OCI-LY1 (cell line): Measurements from ENCODE around the gene KPTN.

Source experiments
- H2AFZ ChIP-seq: fragments of 200-600 bp; sonication (generic), shearing (Covaris generic); 2 replicates; pipeline ENCODE4 v1.6.0; 2014; ENCODE audit warnings: antibody characterized with exemption, mild to moderate bottlenecking, low read length
- H3F3A ChIP-seq: fragments of 200-600 bp; sonication (generic), shearing (Covaris generic); 2 replicates; pipeline ENCODE4 v1.6.0; 2014; ENCODE audit warnings: mild to moderate bottlenecking, antibody characterized with exemption, low read length, moderate library complexity; ENCODE audit not compliant: insufficient read depth
- H3K27ac ChIP-seq: fragments of 200-600 bp; sonication (generic); 2 replicates; pipeline ENCODE4 v1.5.1; 2014; ENCODE audit warnings: low read length, mixed run types, mild to moderate bottlenecking, low read depth; ENCODE audit not compliant: poor library complexity, severe bottlenecking
- H3K27me3 ChIP-seq: fragments of 200-600 bp; sonication (generic); 2 replicates; pipeline ENCODE4 v1.6.0; 2014; ENCODE audit warnings: antibody characterized with exemption, mild to moderate bottlenecking, low read length, moderate library complexity; ENCODE audit not compliant: insufficient read depth
- H3K36me3 ChIP-seq: fragments of 200-600 bp; sonication (generic); 2 replicates; pipeline ENCODE4 v1.6.1; 2014; ENCODE audit warnings: mild to moderate bottlenecking, antibody characterized with exemption, low read length, moderate library complexity, mixed read lengths; ENCODE audit not compliant: insufficient read depth
- H3K4me1 ChIP-seq: fragments of 200-600 bp; sonication (generic); 2 replicates; pipeline ENCODE4 v1.5.1; 2014; ENCODE audit warnings: mild to moderate bottlenecking, low read length, moderate library complexity; ENCODE audit not compliant: insufficient read depth, severe bottlenecking
- H3K4me2 ChIP-seq: fragments of 200-600 bp; sonication (generic), shearing (Covaris generic); 2 replicates; pipeline ENCODE4 v1.6.1; 2014; ENCODE audit warnings: low read length
- H3K4me3 ChIP-seq: fragments of 200-600 bp; sonication (generic); 2 replicates; pipeline ENCODE4 v1.5.1; 2014; ENCODE audit warnings: low read length, low read depth, mild to moderate bottlenecking, mixed read lengths; ENCODE audit not compliant: poor library complexity, severe bottlenecking
- H3K79me2 ChIP-seq: fragments of 200-600 bp; shearing (Covaris generic); 2 replicates; pipeline ENCODE4 v1.6.1; 2016; ENCODE audit warnings: mixed run types, low read length, mixed read lengths; ENCODE audit not compliant: insufficient read depth
- H3K9ac ChIP-seq: fragments of 200-600 bp; sonication (generic), shearing (Covaris generic); 2 replicates; pipeline ENCODE4 v1.6.1; 2014; ENCODE audit warnings: mild to moderate bottlenecking, low read length, mixed read lengths
- H3K9me2 ChIP-seq: fragments of 200-600 bp; sonication (generic), shearing (Covaris generic); 2 replicates; pipeline ENCODE4 v1.6.1; 2014; ENCODE audit warnings: low read depth, mild to moderate bottlenecking, low read length, mixed read lengths
- H3K9me3 ChIP-seq: fragments of 200-600 bp; shearing (Covaris generic); 2 replicates; pipeline ENCODE4 v1.6.1; 2014; ENCODE audit warnings: low read length, mixed read lengths
- H4K20me1 ChIP-seq: fragments of 200-600 bp; sonication (generic), shearing (Covaris generic); 2 replicates; pipeline ENCODE4 v1.6.0; 2016; ENCODE audit warnings: mild to moderate bottlenecking, low read length; ENCODE audit not compliant: insufficient read depth
- CTCF ChIP-seq: fragments of 200-600 bp; sonication (generic), shearing (Covaris generic); IDR thresholded peaks from 2 replicates; pipeline ENCODE4 v1.5.1; 2017; ENCODE audit warnings: mild to moderate bottlenecking, antibody characterized with exemption, low read length, moderate library complexity, mixed read lengths
- EZH2 ChIP-seq: fragments of 200-600 bp; sonication (generic), shearing (Covaris generic); IDR thresholded peaks from 2 replicates; pipeline ENCODE4 v1.8.0; 2017; ENCODE audit warnings: borderline replicate concordance, mixed run types, mild to moderate bottlenecking, antibody characterized with exemption, low read length, moderate library complexity, mixed read lengths

The KPTN gene

GRCh38 chr19:47465957-47466356 is 18.1 kb downstream of the KPTN start:
- no peak overlapping the region for H3K9ac ChIP-seq
- H2AFZ ChIP-seq, result no peak overlapping the region
- H3F3A ChIP-seq, result no peaks in the 10 kb centered on the region
- no peak overlapping the region for H3K27ac ChIP-seq
- H3K9me3 ChIP-seq, result no peaks in the 10 kb centered on the region
- no peaks in the 10 kb centered on the region for H4K20me1 ChIP-seq
- no peak overlapping the region for H3K4me3 ChIP-seq
- TF ChIP-seq CTCF (no peak), EZH2 (no peak)
- H3K79me2 ChIP-seq, result no peaks in the 10 kb centered on the region
- no peaks in the 10 kb centered on the region for H3K36me3 ChIP-seq
- H3K4me1 ChIP-seq, result no peaks in the 10 kb centered on the region
- peaks cover 5% of the 10 kb centered on the region; the same call in 1 of the 2 replicates for H3K27me3 ChIP-seq
- no peaks in the 10 kb centered on the region for H3K9me2 ChIP-seq
- H3K4me2 ChIP-seq, result no peak overlapping the region

- Histone ChIP-seq H3K4me1 (no peaks in the 10 kb centered on the region), H3K9me3 (no peaks in the 10 kb centered on the region), H3K9ac (no peak overlapping the region), H3K4me3 (no peak overlapping the region), H3K79me2 (no peaks in the 10 kb centered on the region), H3K36me3 (no peaks in the 10 kb centered on the region), H4K20me1 (no peaks in the 10 kb centered on the region), H2AFZ (no peak overlapping the region), H3F3A (no peaks in the 10 kb centered on the region), H3K27me3 (peaks cover 5% of the 10 kb centered on the region; the same call in 1 of the 2 replicates), H3K4me2 (no peak overlapping the region), H3K9me2 (no peaks in the 10 kb centered on the region), H3K27ac (no peak overlapping the region)
- TF ChIP-seq EZH2 (no peak), CTCF (no peak)
Measured at GRCh38 chr19:47464675-47465419, 19.2 kb downstream of the KPTN start.

- Histone ChIP-seq H3K27ac (no peak overlapping the region), H3F3A (no peaks in the 10 kb centered on the region), H2AFZ (no peak overlapping the region), H3K4me3 (no peak overlapping the region), H3K4me2 (no peak overlapping the region), H3K79me2 (no peaks in the 10 kb centered on the region), H3K9ac (no peak overlapping the region), H3K9me3 (no peaks in the 10 kb centered on the region), H4K20me1 (no peaks in the 10 kb centered on the region), H3K9me2 (no peaks in the 10 kb centered on the region), H3K36me3 (no peaks in the 10 kb centered on the region), H3K27me3 (peaks cover under 1% of the 10 kb centered on the region; the same call in 1 of the 2 replicates), H3K4me1 (no peaks in the 10 kb centered on the region)
- no peak for TF ChIP-seq CTCF
- no peak for TF ChIP-seq EZH2
Measured at GRCh38 chr19:47461876-47462275, 22.1 kb downstream of the KPTN start.
